HepG2 (cell line): ENCODE results near the gene ZFP92. TPM values are rescaled to one million over a fixed set of nuclear protein-coding genes. Genes with fewer than 3 reads are reported as not detected.

ENCODE experiments used
- ATAC-seq: fragments of 200-7000 bp; cut with Tn5 transposase; 3 replicates; pipeline ENCODE4 v1.9.1; 2020; ENCODE audit warnings: mild to moderate bottlenecking, moderate library complexity
- BruUV-seq: library from RNA; stranded (reverse); fragments of 400-500 nt; replicated peaks from 2 replicates; lab custom pipeline; 2021; lab: Mats Ljungman, UMichigan
- CTCF ChIA-PET: fragments of 300-600 bp; formaldehyde crosslinking; extraction: SDS; loops from one replicate; lab custom pipeline; 2021; ENCODE audit warnings: low total read pairs, inconsistent platforms, low intra/inter-chr PET ratio; lab: Yijun Ruan, JAX
- POLR2A ChIA-PET: fragments of 350-600 bp; sonication (Branson Sonifier 250); formaldehyde crosslinking; loops from one replicate; lab custom pipeline; 2020; ENCODE audit warnings: antibody characterized with exemption, inconsistent platforms; lab: Yijun Ruan, JAX
- DNase-seq: peaks from one replicate; pipeline ENCODE4 v3.0.0-alpha.2; 2015; ENCODE audit warnings: low spot score
- FAIRE-seq: peaks from 3 replicates; lab custom pipeline; 2011; peaks lifted over from hg19 to GRCh38; lab: Jason Lieb, UNC
- H2AFZ ChIP-seq: one replicate; pipeline ENCODE4 v1.6.1; 2011; ENCODE audit warnings: low read length, inconsistent platforms
- H3K27ac ChIP-seq: fragments of 300-600 bp; 3 replicates; pipeline ENCODE4 v1.8.0; 2011; ENCODE audit warnings: mixed run types, mild to moderate bottlenecking, mixed read lengths, low read length, inconsistent platforms; ENCODE audit not compliant: insufficient read depth; ENCODE audit errors: extremely low read length
- H3K27me3 ChIP-seq, 2 experiments: fragments of 200-600 bp in 1 of 2; 2 replicates in 1 of 2; 3 replicates in 1 of 2; pipeline versions ENCODE4 v1.6.0 to v1.8.0; 2011; ENCODE audit warnings: low read length in 2 of 2, mild to moderate bottlenecking in 2 of 2, moderate library complexity in 2 of 2, inconsistent platforms in 1 of 2; ENCODE audit not compliant: insufficient read depth in 2 of 2, control insufficient read depth in 1 of 2
- H3K36me3 ChIP-seq, 2 experiments: fragments of 200-600 bp in 1 of 2; replicated peaks in 1 of 2; 2 replicates in 1 of 2; 3 replicates in 1 of 2; pipeline versions ENCODE4 v1.5.1 to v1.8.0; 2011; ENCODE audit warnings: low read length in 2 of 2, inconsistent platforms in 1 of 2; ENCODE audit not compliant: insufficient read depth in 2 of 2, control insufficient read depth in 1 of 2
- H3K4me1 ChIP-seq: 2 replicates; pipeline ENCODE4 v1.5.1; 2012; ENCODE audit warnings: low read length, inconsistent platforms; ENCODE audit not compliant: insufficient read depth
- H3K4me2 ChIP-seq: 2 replicates; pipeline ENCODE4 v1.6.0; 2011; ENCODE audit warnings: low read depth, low read length, inconsistent platforms
- H3K4me3 ChIP-seq, 3 experiments: fragments of 200-600 bp in 1 of 3; sonication (generic), shearing (Covaris generic) in 1 of 3; replicated peaks in 1 of 3; 2 replicates each; pipeline ENCODE4 v1.5.1; 2011 to 2016; ENCODE audit warnings: low read length in 3 of 3, inconsistent platforms in 2 of 3, low read depth in 2 of 3, mild to moderate bottlenecking in 2 of 3, control low read depth in 1 of 3, mixed read lengths in 1 of 3; ENCODE audit not compliant: insufficient read depth in 1 of 3
- H3K79me2 ChIP-seq: one replicate; pipeline ENCODE4 v1.6.1; 2011; ENCODE audit warnings: low read length, inconsistent platforms; ENCODE audit not compliant: insufficient read depth
- H3K9ac ChIP-seq: 2 replicates; pipeline ENCODE4 v1.6.0; 2011; ENCODE audit warnings: mild to moderate bottlenecking, low read depth, low read length, inconsistent platforms; ENCODE audit not compliant: insufficient read depth
- H3K9me3 ChIP-seq: 2 replicates; pipeline ENCODE4 v1.5.1; 2012; ENCODE audit warnings: mild to moderate bottlenecking, low read length
- H4K20me1 ChIP-seq: 2 replicates; pipeline ENCODE4 v1.6.0; 2011; ENCODE audit warnings: inconsistent platforms, mild to moderate bottlenecking, low read length, moderate library complexity; ENCODE audit not compliant: insufficient read depth
- AKNA ChIP-seq: sonication (generic); formaldehyde crosslinking; IDR thresholded peaks from 2 replicates; pipeline ENCODE4 v1.4.0; 2020; ENCODE audit warnings: missing genetic modification reagents, borderline replicate concordance
- HOXA3 ChIP-seq: sonication (generic); formaldehyde crosslinking; IDR thresholded peaks from 2 replicates; pipeline ENCODE4 v1.5.0; 2020; ENCODE audit warnings: missing genetic modification reagents
- MIER3 ChIP-seq: IDR thresholded peaks from 2 replicates; pipeline ENCODE4 v1.6.1; 2016; ENCODE audit warnings: missing compliant biosample characterization, borderline replicate concordance
- MXD4 ChIP-seq: IDR thresholded peaks from 2 replicates; pipeline ENCODE4 v1.6.1; 2016; ENCODE audit warnings: mild to moderate bottlenecking, missing biosample characterization, missing genetic modification reagents
- RAD21 ChIP-seq: fragments of 450-650 bp; formaldehyde crosslinking; IDR thresholded peaks from 2 replicates; pipeline ENCODE4 v1.5.0; 2020; ENCODE audit warnings: mild to moderate bottlenecking
- RARG ChIP-seq: sonication (generic); formaldehyde crosslinking; IDR thresholded peaks from 2 replicates; pipeline ENCODE4 v1.4.0; 2020; ENCODE audit warnings: low read depth, mild to moderate bottlenecking, missing genetic modification reagents
- STAT5B ChIP-seq: sonication (generic); formaldehyde crosslinking; IDR thresholded peaks from 2 replicates; pipeline ENCODE4 v1.4.0; 2020; ENCODE audit warnings: missing genetic modification reagents
- TOPORS ChIP-seq: sonication (generic); formaldehyde crosslinking; IDR thresholded peaks from 2 replicates; pipeline ENCODE4 v1.8.0; 2023; ENCODE audit warnings: mild to moderate bottlenecking, missing genetic modification reagents
- ZBTB38 ChIP-seq: sonication (generic); formaldehyde crosslinking; IDR thresholded peaks from 2 replicates; pipeline ENCODE4 v1.5.1; 2020; ENCODE audit warnings: mild to moderate bottlenecking, missing genetic modification reagents
- ZFAT ChIP-seq: sonication (generic); formaldehyde crosslinking; conservative IDR thresholded peaks from 2 replicates; pipeline ENCODE4 v1.8.1; 2023; ENCODE audit warnings: missing genetic modification reagents, inconsistent platforms
- ZFP91 ChIP-seq: sonication (generic); formaldehyde crosslinking; IDR thresholded peaks from 2 replicates; pipeline ENCODE4 v1.9.0; 2022; ENCODE audit warnings: missing genetic modification reagents, mild to moderate bottlenecking, borderline replicate concordance
- ZNF329 ChIP-seq: sonication (generic); formaldehyde crosslinking; IDR thresholded peaks from 2 replicates; pipeline ENCODE4 v1.9.0; 2021; ENCODE audit warnings: low read depth, mild to moderate bottlenecking, missing genetic modification reagents
- ZNF484 ChIP-seq: sonication (generic); formaldehyde crosslinking; IDR thresholded peaks from 2 replicates; pipeline ENCODE4 v1.5.1; 2020; ENCODE audit warnings: mild to moderate bottlenecking, low read depth, missing genetic modification reagents, borderline replicate concordance
- ZNF777 ChIP-seq: sonication (generic); formaldehyde crosslinking; IDR thresholded peaks from 2 replicates; pipeline ENCODE4 v1.4.0; 2020; ENCODE audit warnings: missing genetic modification reagents
- WGBS: methylation state at CpG from one replicate; pipeline ENCODE4 v1.1.6; 2017; ENCODE audit warnings: low lambda C conversion rate; 5-methylcytosine and 5-hydroxymethylcytosine counted together
- in situ Hi-C: cut with HindIII; loops from 2 replicates; pipeline ENCODE4 v1.10.0; 2017; ENCODE audit warnings: low pct_unique_long_range_greater_than_20kb; ENCODE audit not compliant: extremely low pct_ligation_motif_present
- intact Hi-C: fragments of 100-400 bp; cut with micrococcal nuclease; formaldehyde crosslinking; loops from one replicate; pipeline ENCODE4 v1.10.0; 2022; ENCODE audit not compliant: unreplicated experiment
- polyA plus RNA-seq, 8 experiments: library from polyadenylated mRNA; depleted of rRNA in 3 of 8; stranded (reverse) in 7 of 8; unstranded in 1 of 8; fragments of >200 nt; fragmentation: Illumina TruSeq in 4 of 8; extraction: Trizol in 4 of 8; gene quantifications; 2 replicates each; pipeline versions ENCODE4 v1.2.1 to v1.2.3, GENCODE V29; 2011 to 2016; ENCODE audit warnings: low read depth in 4 of 8, missing spikeins in 1 of 8, mixed read lengths in 1 of 8; ENCODE audit not compliant: insufficient read depth in 1 of 8
- total RNA-seq, 5 experiments: library from RNA; depleted of rRNA; stranded (reverse); fragments of >200 nt; fragmentation: Illumina TruSeq; extraction: Trizol; gene quantifications; 2 replicates each; pipeline ENCODE4 v1.2.3, GENCODE V29; 2016; ENCODE audit warnings: low read depth in 1 of 5

ZFP92 gene
- total and polyA plus RNA-seq, 2 of the 13 experiments (the other 11 are each of a cell fraction or from before 2014, with no cell fraction given): 0.02 TPM; not detected in 1

GRCh38 chrX:153378607-153379006, 32.7 kb upstream of the ZFP92 start:
- no peak for FAIRE-seq
- Histone ChIP-seq H3K4me3 (no peak overlapping the region), H3K9ac (no peak overlapping the region), H3K27me3 (peaks cover 0 to 6% of the 10 kb centered on the region in 2 experiments; a peak in 1 of 5 replicates), H3K36me3 (no peaks in the 10 kb centered on the region), H2AFZ (no peak overlapping the region), H3K4me2 (no peak overlapping the region), H4K20me1 (no peaks in the 10 kb centered on the region), H3K4me1 (peaks cover 19% of the 10 kb centered on the region), H3K27ac (no peak overlapping the region), H3K9me3 (no peaks in the 10 kb centered on the region), H3K79me2 (no peaks in the 10 kb centered on the region)
- WGBS: no CpG with 5 or more reads among the region's 4 CpGs
- DNase-seq: no peak
- ChIA-PET POLR2A (no interaction called here), CTCF (no interaction called here)
- no TSS peak for BruUV-seq
- no peak for ATAC-seq
- intact Hi-C loops: no loop called here
- no peak for TF ChIP-seq ZNF329 (CRISPR knock-in tag)
- no peak for TF ChIP-seq STAT5B (CRISPR knock-in tag)
- TF ChIP-seq MIER3 (CRISPR knock-in tag): no peak
- TF ChIP-seq MXD4 (CRISPR knock-in tag): no peak
- TF ChIP-seq ZFP91 (CRISPR knock-in tag): no peak
- TF ChIP-seq AKNA: no peak
- TF ChIP-seq ZNF777: no peak
- TF ChIP-seq ZBTB38: no peak
- TF ChIP-seq ZNF484 (CRISPR knock-in tag): no peak
- TF ChIP-seq HOXA3 (CRISPR knock-in tag): no peak
- TF ChIP-seq RARG (CRISPR knock-in tag): no peak
- no peak for TF ChIP-seq RAD21 (CRISPR knock-in tag)
- no peak for TF ChIP-seq TOPORS (CRISPR knock-in tag)
- no peak for TF ChIP-seq ZFAT
- in situ Hi-C loops: no loop called here
